ENCODE results near the gene LRTM2.

DNA sequence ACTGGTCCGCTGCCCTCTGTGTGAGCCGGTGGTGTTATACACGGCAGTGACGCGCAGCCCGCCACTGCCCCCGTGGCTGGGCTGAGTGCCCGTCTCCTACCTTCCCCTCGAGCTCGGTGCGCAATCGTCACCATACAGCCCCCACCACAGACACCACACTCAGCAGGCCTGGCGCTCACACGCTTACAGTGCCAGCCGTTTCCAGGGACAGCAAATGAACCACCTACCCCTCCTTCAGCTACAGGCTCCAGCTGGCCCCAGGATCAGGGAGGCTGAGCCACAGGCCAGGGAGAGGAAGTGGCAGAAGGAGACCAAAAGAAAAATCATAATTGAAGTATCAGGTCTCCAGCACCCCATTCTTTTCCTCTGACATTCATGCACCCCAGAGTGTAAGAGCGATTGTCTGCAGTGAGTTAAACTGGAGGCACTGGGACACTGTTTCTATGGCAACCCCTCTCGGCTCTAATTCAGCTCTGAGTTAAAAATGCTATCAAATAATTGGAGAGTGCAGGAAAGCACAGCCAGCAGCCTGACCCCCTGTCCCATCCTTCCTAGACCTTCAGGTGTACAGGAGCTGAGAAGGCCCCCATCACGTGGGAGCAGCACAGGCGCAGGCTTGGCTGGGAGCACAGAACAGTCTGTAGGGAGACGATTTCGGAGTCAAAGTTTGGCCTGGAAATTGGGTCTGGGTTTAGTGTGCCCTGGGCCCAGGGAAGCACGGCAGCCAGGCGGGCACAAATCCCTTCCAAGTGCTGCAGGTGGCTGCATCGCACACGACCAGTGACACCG lies 18.0 kb downstream of the LRTM2 start:
- TF ChIP-seq EZH2 (IDR thresholded peaks at IDR 0.05; ENCODE audit: low read length, missing control alignments): no peak
- TF ChIP-seq, protein P1, sequence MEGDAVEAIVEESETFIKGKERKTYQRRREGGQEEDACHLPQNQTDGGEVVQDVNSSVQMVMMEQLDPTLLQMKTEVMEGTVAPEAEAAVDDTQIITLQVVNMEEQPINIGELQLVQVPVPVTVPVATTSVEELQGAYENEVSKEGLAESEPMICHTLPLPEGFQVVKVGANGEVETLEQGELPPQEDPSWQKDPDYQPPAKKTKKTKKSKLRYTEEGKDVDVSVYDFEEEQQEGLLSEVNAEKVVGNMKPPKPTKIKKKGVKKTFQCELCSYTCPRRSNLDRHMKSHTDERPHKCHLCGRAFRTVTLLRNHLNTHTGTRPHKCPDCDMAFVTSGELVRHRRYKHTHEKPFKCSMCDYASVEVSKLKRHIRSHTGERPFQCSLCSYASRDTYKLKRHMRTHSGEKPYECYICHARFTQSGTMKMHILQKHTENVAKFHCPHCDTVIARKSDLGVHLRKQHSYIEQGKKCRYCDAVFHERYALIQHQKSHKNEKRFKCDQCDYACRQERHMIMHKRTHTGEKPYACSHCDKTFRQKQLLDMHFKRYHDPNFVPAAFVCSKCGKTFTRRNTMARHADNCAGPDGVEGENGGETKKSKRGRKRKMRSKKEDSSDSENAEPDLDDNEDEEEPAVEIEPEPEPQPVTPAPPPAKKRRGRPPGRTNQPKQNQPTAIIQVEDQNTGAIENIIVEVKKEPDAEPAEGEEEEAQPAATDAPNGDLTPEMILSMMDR (conservative IDR thresholded peaks at IDR 0.05 in 1 of 2, IDR thresholded peaks at IDR 0.05 in 1 of 2; ENCODE audit: low read depth in 1 of 2, low read length in 2 of 2): no peak

Measured in fibroblast of lung (primary cell).